Adrenal gland (tissue), 5 donors: ENCODE results near the gene SDF4.

ENCODE experiments used
- CTCF ChIP-seq, 6 experiments: fragments of 450-650 bp in 4 of 6; fragments of 200-600 bp in 2 of 6; sonication (generic) in 1 of 6; IDR thresholded peaks; 1 replicate in 5 of 6; 2 replicates in 1 of 6; pipeline versions ENCODE4 v1.5.1 to v1.8.0; 2016 to 2021; ENCODE audit warnings: antibody characterized with exemption in 6 of 6, mild to moderate bottlenecking in 2 of 6, moderate library complexity in 1 of 6
- POLR2A ChIP-seq, 2 donors: fragments of 450-650 bp; IDR thresholded peaks; one replicate each; pipeline ENCODE4 v1.6.1; 2017; ENCODE audit warnings: antibody characterized with exemption in 2 of 2, mild to moderate bottlenecking in 2 of 2, moderate library complexity in 1 of 2
- donor health status: DM: no; HTN: no; CAD: no.

GRCh38 chr1:1221887-1222574, 9.8 kb downstream of the SDF4 start:
- TF ChIP-seq POLR2A (IDR thresholded peaks at IDR 0.05) = no peak
- TF ChIP-seq CTCF (IDR thresholded peaks at IDR 0.05) = no peak
